ENCODE results near the gene SCN1B.

SCN1B gene

GRCh38 chr19:35053667-35054293, 23.5 kb downstream of the SCN1B start:
- no peak for DNase-seq (ENCODE audit: low spot score)

GRCh38 chr19:35054626-35055025, 24.4 kb downstream of the SCN1B start:
- DNase-seq (ENCODE audit: low spot score) = no peak

GRCh38 chr19:35055715-35056179, 25.5 kb downstream of the SCN1B start:
- DNase-seq (ENCODE audit: low spot score) = no peak

GRCh38 chr19:35056513-35057063, 26.3 kb downstream of the SCN1B start:
- DNase-seq (ENCODE audit: low spot score) = no peak

- no peak for DNase-seq (ENCODE audit: low spot score)
Observed at GRCh38 chr19:35058370-35058769, 28.1 kb downstream of the SCN1B start.

GRCh38 chr19:35059006-35059798, 28.9 kb downstream of the SCN1B start:
- DNase-seq (ENCODE audit: low spot score) = no peak

- no peak for DNase-seq (ENCODE audit: low spot score)
Observed at GRCh38 chr19:35059799-35060091, 29.5 kb downstream of the SCN1B start.

- DNase-seq (ENCODE audit: low spot score) = no peak
Observed at GRCh38 chr19:35060160-35060855, 30.0 kb downstream of the SCN1B start.

- DNase-seq (ENCODE audit: low spot score) = no peak
Observed at GRCh38 chr19:35061583-35062373, 31.5 kb downstream of the SCN1B start.

GRCh38 chr19:35062942-35063341, 32.7 kb downstream of the SCN1B start:
- DNase-seq (ENCODE audit: low spot score) = no peak

- no peak for DNase-seq (ENCODE audit: low spot score)
Observed at GRCh38 chr19:35063940-35064818, 33.9 kb downstream of the SCN1B start.

GRCh38 chr19:35065574-35065973, 35.3 kb downstream of the SCN1B start:
- DNase-seq (ENCODE audit: low spot score) = no peak

- DNase-seq (ENCODE audit: low spot score) = no peak
Observed at GRCh38 chr19:35066121-35066520, 35.9 kb downstream of the SCN1B start.

- peak; percentile 89 for DNase-seq (ENCODE audit: low spot score)
Observed at GRCh38 chr19:35066691-35067563, 36.7 kb downstream of the SCN1B start.

- DNase-seq (ENCODE audit: low spot score) = no peak
Observed at GRCh38 chr19:35068941-35069634, 38.8 kb downstream of the SCN1B start.

GRCh38 chr19:35069696-35070095, 39.4 kb downstream of the SCN1B start:
- no peak for DNase-seq (ENCODE audit: low spot score)

- DNase-seq (ENCODE audit: low spot score) = no peak
Observed at GRCh38 chr19:35070471-35070870, 40.2 kb downstream of the SCN1B start.

- DNase-seq (ENCODE audit: low spot score) = no peak
Observed at GRCh38 chr19:35073516-35073915, 43.2 kb downstream of the SCN1B start.

GRCh38 chr19:35073941-35074340, 43.7 kb downstream of the SCN1B start:
- DNase-seq (ENCODE audit: low spot score) = no peak
